LNCAP (cell line): ENCODE measurements around the gene DOCK1.

Source experiments
- TF ChIP-seq, protein P1 (sequence below): fragments of 450-650 bp; IDR thresholded peaks from 2 replicates; pipeline ENCODE4 v1.5.1; 2017; ENCODE audit warnings: mild to moderate bottlenecking

The DOCK1 gene

DNA sequence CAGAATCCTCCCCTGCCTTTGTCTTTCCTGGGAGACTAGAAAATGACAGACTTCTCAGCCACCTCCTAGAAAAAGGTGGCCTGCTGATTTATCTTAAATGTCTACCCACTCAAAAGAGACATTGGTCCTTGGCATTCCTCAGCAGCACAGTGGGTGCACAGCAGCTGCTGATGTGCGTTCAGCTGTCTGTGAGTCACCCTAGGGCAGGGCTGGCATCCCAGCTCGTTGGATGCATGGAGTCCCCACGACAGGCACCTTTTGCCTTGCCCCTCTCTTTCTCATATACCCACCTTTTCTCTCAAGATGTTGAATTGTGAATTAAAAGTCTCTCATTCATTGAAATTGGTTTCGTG is 113.0 kb downstream of the DOCK1 start:
- TF ChIP-seq, protein P1, sequence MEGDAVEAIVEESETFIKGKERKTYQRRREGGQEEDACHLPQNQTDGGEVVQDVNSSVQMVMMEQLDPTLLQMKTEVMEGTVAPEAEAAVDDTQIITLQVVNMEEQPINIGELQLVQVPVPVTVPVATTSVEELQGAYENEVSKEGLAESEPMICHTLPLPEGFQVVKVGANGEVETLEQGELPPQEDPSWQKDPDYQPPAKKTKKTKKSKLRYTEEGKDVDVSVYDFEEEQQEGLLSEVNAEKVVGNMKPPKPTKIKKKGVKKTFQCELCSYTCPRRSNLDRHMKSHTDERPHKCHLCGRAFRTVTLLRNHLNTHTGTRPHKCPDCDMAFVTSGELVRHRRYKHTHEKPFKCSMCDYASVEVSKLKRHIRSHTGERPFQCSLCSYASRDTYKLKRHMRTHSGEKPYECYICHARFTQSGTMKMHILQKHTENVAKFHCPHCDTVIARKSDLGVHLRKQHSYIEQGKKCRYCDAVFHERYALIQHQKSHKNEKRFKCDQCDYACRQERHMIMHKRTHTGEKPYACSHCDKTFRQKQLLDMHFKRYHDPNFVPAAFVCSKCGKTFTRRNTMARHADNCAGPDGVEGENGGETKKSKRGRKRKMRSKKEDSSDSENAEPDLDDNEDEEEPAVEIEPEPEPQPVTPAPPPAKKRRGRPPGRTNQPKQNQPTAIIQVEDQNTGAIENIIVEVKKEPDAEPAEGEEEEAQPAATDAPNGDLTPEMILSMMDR: no peak

DNA sequence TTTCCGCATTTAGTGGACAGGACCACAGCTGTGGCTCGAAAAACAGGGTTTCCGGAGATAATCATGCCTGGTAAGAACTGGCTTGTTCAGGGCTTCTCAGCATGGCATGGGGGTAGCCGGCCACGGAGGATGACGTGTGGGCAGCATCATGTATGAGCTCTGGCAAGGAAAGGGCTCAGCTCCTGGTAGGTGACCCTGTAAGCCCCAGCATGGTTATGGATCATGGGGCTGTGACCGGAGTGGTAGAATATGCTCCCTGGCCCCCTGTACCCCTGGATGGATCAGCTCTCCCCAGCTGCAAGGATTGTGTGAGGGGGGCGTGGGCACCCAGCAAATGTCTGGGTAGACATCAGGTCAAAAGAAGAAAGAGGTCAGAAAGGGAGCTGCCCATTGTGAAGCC is 113.5 kb downstream of the DOCK1 start:
- TF ChIP-seq, protein P1: no peak

DNA sequence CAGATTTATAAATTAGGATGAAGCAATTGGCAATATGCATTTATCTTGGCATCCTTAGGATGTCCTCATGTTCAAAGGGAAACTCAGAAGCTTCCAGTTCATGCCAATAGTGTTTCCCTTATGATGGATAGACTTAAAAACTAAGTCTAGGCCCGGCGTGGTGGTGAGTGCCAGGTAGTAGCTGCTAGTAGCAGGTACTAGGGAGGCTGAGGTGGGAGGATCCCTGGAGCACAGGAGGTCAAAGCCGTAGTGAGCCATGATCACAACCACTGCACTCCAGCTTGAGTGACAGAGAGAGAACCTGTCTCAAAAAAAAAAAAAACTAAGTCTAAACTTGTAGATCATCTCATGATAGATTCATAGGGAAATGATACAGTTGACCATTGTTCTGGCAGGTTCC is 115.0 kb downstream of the DOCK1 start:
- TF ChIP-seq, protein P1: no peak

DNA sequence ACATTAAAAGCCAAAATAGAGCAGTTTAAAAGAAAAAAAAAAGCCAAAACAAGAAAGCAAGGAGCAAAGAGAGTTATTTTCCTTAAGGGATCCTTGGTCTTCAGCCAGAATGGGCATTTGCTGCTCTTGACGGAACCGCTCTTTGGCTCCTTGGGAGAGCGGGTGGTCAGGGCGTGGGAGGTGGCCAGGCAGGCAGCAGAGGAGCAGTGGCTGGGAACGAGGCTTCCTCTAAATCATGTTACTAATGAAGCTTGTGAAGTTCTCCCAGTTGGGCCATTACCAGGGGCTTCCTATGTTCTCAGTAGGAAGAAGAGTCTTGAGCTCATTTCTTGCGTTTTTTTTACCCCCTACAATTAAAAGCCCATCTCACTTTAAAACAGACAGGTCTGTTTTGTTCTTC is 116.6 kb downstream of the DOCK1 start:
- TF ChIP-seq, protein P1: no peak

DNA sequence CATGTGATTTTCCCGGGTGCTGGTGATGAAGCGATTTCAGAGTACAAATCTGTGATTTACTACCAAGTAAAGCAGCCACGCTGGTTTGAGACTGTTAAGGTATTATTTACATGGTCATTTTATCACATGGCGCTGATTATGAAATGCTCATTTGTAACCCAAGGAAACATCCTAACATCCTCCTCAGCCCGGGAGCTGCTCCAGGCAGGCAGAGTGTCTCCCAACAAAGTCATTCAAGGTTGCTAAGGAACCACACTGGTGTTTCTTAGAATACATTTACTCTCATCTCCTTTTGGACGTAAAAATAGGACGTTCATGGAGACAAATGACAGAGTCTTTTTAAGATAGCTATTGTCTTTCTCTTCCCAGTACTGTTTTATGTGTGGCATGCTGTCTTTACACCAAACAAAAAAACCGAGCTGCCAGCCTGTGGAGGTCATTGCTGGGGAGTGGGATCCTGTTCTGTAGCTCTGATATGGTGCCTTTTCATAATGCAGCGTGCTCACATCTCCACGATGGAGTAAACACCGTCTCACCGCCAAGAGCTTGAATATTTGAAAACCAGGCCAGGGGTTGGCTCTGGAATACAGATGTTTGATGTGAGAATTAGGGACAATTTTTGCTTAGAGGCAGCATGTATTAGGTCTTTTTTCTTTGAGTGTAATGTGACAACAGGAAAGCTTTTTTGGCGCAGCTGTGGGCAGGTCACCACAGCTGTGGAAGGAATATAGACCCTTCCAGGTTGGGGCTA is 119.6 kb downstream of the DOCK1 start:
- TF ChIP-seq, protein P1: no peak

DNA sequence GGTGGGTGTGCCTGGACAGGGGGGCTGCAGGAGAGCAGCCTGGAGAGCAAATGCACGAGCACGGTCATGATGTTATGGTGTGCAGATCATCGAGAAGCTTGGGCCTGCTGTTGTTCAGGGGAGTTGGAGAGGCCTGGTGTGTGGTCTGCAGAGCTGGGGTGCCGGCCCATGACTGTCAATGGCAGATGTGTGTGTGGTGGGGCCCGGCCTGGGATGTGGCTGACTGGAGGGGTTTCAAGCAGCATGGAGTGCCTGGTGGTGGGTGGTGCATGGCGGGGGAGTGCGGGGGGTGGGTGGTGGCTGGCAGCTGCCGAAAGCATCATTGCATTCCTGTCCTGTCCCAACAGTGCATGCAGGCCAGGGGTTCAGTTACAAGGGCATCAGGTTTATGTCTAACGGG is 122.6 kb downstream of the DOCK1 start:
- TF ChIP-seq, protein P1: no peak

DNA sequence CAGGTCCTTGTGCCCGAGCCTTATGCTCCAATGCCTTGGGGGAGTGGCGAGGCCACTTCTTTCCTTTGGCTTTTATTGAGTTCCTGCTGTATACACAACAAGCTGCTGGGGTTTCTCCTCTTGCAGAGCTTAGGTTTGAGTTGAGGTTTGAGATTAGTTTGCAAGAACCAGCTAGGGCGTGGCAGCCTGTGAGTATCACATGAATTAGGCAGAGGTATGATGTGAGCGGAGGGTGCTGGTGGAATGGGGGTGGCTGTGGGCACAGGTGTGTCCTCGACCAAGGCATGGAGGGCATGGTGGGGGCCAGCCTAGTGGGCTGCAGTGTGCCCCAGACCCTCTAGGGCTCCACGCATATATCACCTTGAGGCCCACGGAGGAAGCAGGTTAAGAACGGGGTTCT is 123.3 kb downstream of the DOCK1 start:
- TF ChIP-seq, protein P1: no peak

DNA sequence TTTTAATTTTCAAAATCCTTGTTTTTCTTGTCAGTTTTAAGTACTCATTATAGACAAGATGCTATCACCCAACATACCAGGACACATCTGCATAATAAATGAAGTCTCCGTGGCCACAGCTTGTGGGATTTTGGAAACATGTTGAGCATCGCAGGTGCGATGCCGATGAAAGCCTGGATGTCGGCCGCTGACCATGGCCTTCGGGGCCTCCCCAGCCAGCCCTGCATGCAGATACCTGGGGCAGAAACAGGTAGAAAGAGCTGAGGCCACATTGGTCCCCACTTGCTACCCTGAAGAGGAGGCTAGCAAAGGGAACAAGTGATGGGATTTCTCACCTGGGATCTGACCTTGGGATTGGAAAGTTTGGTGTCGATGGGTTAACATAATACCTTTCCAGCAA is 123.8 kb downstream of the DOCK1 start:
- TF ChIP-seq, protein P1: no peak
